HAP-1 (cell line): ENCODE measurements around the gene PROKR1.

ENCODE experiments used
- DNase-seq, 2 experiments: peaks; one replicate each; pipeline ENCODE4 v3.0.0-alpha.2; 2016 to 2020; ENCODE audit warnings: low spot score in 2 of 2
- H3K27me3 ChIP-seq: fragments of 250-450 bp; sonication (Bioruptor Pico); 2 replicates; pipeline ENCODE4 v1.5.1; 2020; ENCODE audit warnings: low read depth, mild to moderate bottlenecking, moderate library complexity
- H3K36me3 ChIP-seq: fragments of 250-450 bp; sonication (Bioruptor Pico); replicated peaks from 2 replicates; pipeline ENCODE4 v1.5.1; 2020; ENCODE audit warnings: mild to moderate bottlenecking
- H3K4me1 ChIP-seq: fragments of 250-450 bp; sonication (Bioruptor Pico); 2 replicates; pipeline ENCODE4 v1.5.1; 2020; ENCODE audit warnings: mild to moderate bottlenecking
- H3K4me3 ChIP-seq: fragments of 250-450 bp; sonication (Bioruptor Pico); 2 replicates; pipeline ENCODE4 v1.5.1; 2020; ENCODE audit warnings: mild to moderate bottlenecking, moderate library complexity
- H3K9me3 ChIP-seq: fragments of 250-450 bp; sonication (Bioruptor Pico); 2 replicates; pipeline ENCODE4 v1.5.1; 2020; ENCODE audit warnings: mild to moderate bottlenecking, moderate library complexity
- in situ Hi-C: fragments of 300-500 bp; cut with MboI; formaldehyde crosslinking; loops from 3 replicates; pipeline ENCODE4 v1.14.3; 2020; ENCODE audit warnings: low sequenced_read_pairs, inconsistent platforms, mixed read lengths

Gene PROKR1

DNA sequence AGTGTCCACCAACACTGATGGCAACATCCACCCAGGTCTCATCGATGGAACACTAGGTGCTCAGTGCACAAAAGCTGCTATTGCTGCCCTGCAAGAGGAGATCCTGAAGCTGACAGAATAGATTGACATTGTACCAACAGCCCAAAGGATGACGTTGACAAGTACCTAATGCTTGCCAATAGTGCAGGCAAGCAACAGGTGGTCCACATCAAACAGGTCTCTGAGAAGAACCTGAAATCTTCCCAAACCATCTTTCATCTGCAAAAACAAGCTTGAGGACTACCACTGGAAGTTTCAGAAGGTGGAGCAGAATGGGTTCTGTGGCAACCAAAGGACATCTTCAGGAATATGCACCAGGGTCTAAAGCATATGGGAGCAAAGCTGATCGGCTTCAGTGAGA is 15.8 kb upstream of the PROKR1 start:
- Histone ChIP-seq H3K4me1 (no peaks in the 10 kb centered on the region), H3K9me3 (no peaks in the 10 kb centered on the region), H3K4me3 (no peak overlapping the region), H3K36me3 (no peaks in the 10 kb centered on the region), H3K27me3 (no peaks in the 10 kb centered on the region)
- no peak for DNase-seq
- in situ Hi-C loops, result no loop called here

- H3K36me3 ChIP-seq, result no peaks in the 10 kb centered on the region
- H3K9me3 ChIP-seq, result no peaks in the 10 kb centered on the region
- no peak overlapping the region for H3K4me3 ChIP-seq
- no peaks in the 10 kb centered on the region for H3K27me3 ChIP-seq
- H3K4me1 ChIP-seq, result no peaks in the 10 kb centered on the region
- no peak for DNase-seq
- in situ Hi-C loops, result no loop called here
These were observed 11.4 kb upstream of the PROKR1 start for GRCh38 chr2:68632021-68632420.

GRCh38 chr2:68637047-68637446 is 6.3 kb upstream of the PROKR1 start:
- Histone ChIP-seq H3K4me3 (no peak overlapping the region), H3K4me1 (no peaks in the 10 kb centered on the region), H3K27me3 (no peaks in the 10 kb centered on the region), H3K9me3 (no peaks in the 10 kb centered on the region), H3K36me3 (no peaks in the 10 kb centered on the region)
- DNase-seq, result no peak
- in situ Hi-C loops, result no loop called here

GRCh38 chr2:68643874-68644485 is 601 bp downstream of the PROKR1 start:
- no peaks in the 10 kb centered on the region for H3K9me3 ChIP-seq
- in situ Hi-C loops, result no loop called here
- DNase-seq, result no peak
- peak overlapping the region; percentile 19 for H3K4me3 ChIP-seq
- peaks cover 22% of the 10 kb centered on the region for H3K27me3 ChIP-seq
- H3K4me1 ChIP-seq, result no peaks in the 10 kb centered on the region
- no peaks in the 10 kb centered on the region for H3K36me3 ChIP-seq

DNA sequence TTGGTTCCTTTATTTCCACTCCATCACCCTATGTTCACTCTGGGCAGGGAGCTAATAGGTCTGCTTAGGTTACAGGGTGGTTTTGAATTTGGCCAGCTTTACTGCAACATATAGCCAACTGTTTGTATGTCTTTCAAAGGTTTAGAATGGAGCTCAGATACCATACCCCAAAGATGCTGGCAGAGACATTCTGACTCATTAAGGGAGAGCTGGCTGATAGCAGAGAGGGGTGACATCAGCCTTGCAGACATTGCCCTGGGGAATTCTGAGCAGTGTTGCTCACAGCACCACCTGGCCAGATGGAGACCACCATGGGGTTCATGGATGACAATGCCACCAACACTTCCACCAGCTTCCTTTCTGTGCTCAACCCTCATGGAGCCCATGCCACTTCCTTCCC is 2.1 kb downstream of the PROKR1 start:
- peaks cover 22% of the 10 kb centered on the region for H3K27me3 ChIP-seq
- no peaks in the 10 kb centered on the region for H3K4me1 ChIP-seq
- no peaks in the 10 kb centered on the region for H3K36me3 ChIP-seq
- in situ Hi-C loops, result no loop called here
- no peak for DNase-seq
- H3K9me3 ChIP-seq, result no peaks in the 10 kb centered on the region
- no peak overlapping the region for H3K4me3 ChIP-seq

DNA sequence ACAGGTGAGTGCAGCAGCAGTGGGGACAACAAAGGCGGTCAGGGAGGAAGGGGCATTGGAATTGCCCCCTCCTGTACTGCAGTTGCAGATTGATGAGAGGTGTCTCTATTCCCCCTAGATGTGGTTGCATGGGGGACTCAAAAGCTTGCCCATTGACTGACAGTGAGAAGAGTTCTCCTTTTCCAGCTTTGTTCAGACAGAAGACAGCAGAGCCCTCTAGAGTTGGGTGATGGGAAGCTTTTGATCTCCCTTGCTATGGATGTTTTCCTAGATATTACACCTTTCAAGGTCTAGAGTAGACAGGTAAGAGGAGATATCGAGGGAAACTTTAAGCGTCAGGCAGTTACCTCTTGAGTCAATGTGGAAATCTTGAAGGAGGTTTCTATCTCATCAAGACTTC is 2.9 kb downstream of the PROKR1 start:
- Histone ChIP-seq H3K36me3 (no peaks in the 10 kb centered on the region), H3K4me3 (no peak overlapping the region), H3K27me3 (peaks cover 22% of the 10 kb centered on the region), H3K4me1 (no peaks in the 10 kb centered on the region), H3K9me3 (no peaks in the 10 kb centered on the region)
- in situ Hi-C loops, result no loop called here
- DNase-seq, result no peak

- H3K4me1 ChIP-seq, result no peaks in the 10 kb centered on the region
- peaks cover 21% of the 10 kb centered on the region for H3K27me3 ChIP-seq
- H3K4me3 ChIP-seq, result no peak overlapping the region
- H3K36me3 ChIP-seq, result no peaks in the 10 kb centered on the region
- in situ Hi-C loops, result no loop called here
- DNase-seq, result no peak
- no peaks in the 10 kb centered on the region for H3K9me3 ChIP-seq
These were observed 7.3 kb downstream of the PROKR1 start for GRCh38 chr2:68650645-68651044.

- Histone ChIP-seq H3K27me3 (peaks cover 19% of the 10 kb centered on the region), H3K4me3 (no peak overlapping the region), H3K36me3 (no peaks in the 10 kb centered on the region), H3K9me3 (no peaks in the 10 kb centered on the region), H3K4me1 (no peaks in the 10 kb centered on the region)
- in situ Hi-C loops, result no loop called here
- no peak for DNase-seq
These were observed 9.7 kb downstream of the PROKR1 start for GRCh38 chr2:68653034-68653433.

GRCh38 chr2:68653538-68653982 is 10.2 kb downstream of the PROKR1 start:
- Histone ChIP-seq H3K4me1 (no peaks in the 10 kb centered on the region), H3K27me3 (peaks cover 19% of the 10 kb centered on the region), H3K4me3 (no peak overlapping the region), H3K9me3 (no peaks in the 10 kb centered on the region), H3K36me3 (no peaks in the 10 kb centered on the region)
- DNase-seq, result no peak
- in situ Hi-C loops, result no loop called here

DNA sequence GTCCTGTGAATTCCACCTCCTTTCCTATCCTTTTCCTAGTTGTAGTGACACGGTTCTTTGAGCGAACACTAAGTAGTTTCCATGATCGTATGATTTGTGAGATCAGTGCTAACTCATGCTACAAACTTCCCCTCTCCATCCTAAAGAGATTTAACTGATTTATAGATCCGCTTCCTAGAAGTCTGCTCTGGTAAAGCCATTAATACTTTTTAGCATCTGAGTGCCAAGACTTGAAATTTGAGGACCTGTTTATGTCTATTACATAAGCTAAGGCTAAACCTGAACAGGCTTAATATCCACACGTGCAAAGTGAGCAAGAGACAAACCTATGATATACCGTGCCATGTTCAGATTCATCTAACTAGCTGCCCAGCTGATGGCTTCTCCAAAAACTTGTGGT is 14.9 kb downstream of the PROKR1 start:
- H3K36me3 ChIP-seq, result no peaks in the 10 kb centered on the region
- no peaks in the 10 kb centered on the region for H3K4me1 ChIP-seq
- no peak for DNase-seq
- H3K27me3 ChIP-seq, result peaks cover 6% of the 10 kb centered on the region
- no peak overlapping the region for H3K4me3 ChIP-seq
- H3K9me3 ChIP-seq, result no peaks in the 10 kb centered on the region
- in situ Hi-C loops, result no loop called here

- Histone ChIP-seq H3K4me3 (no peak overlapping the region), H3K27me3 (peaks cover 2% of the 10 kb centered on the region; the same call in 1 of the 2 replicates)
- in situ Hi-C loops, result no loop called here
These were observed 15.7 kb downstream of the PROKR1 start for GRCh38 chr2:68659081-68659480.

GRCh38 chr2:68660658-68661057 is 17.3 kb downstream of the PROKR1 start:
- Histone ChIP-seq H3K4me3 (no peak overlapping the region), H3K4me1 (no peaks in the 10 kb centered on the region; the same call in 1 of the 2 replicates), H3K9me3 (no peaks in the 10 kb centered on the region), H3K36me3 (no peaks in the 10 kb centered on the region), H3K27me3 (no peaks in the 10 kb centered on the region; the same call in none of the 2 replicates)
- in situ Hi-C loops, result no loop called here
- DNase-seq, result no peak

More at GRCh38 chr2:68659081-68659480, 15.7 kb downstream of the PROKR1 start:
- no peaks in the 10 kb centered on the region for H3K4me1 ChIP-seq
- H3K9me3 ChIP-seq, result no peaks in the 10 kb centered on the region
- no peak for DNase-seq
- no peaks in the 10 kb centered on the region for H3K36me3 ChIP-seq

DNA sequence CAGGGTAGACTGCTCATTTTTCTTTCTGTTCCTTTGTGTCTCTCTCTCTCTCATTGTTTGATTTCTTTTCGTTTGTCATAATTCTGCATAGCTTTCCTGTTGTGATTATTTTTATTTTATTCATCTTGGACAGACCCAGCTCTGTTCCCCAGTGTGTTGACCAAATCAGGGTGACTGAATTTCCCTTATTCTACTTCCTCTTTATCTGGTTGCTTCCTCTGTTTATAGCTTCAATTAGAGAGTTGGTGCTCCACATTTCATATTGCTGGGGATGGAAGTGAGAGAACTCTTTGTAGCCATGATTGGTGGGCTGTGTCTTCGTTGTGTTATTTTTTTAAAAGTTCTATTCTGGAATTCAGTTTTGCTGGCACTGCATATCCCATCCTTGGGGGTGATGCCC is 19.1 kb downstream of the PROKR1 start:
- Histone ChIP-seq H3K4me3 (no peak overlapping the region), H3K36me3 (no peaks in the 10 kb centered on the region), H3K27me3 (no peaks in the 10 kb centered on the region; the same call in none of the 2 replicates), H3K9me3 (no peaks in the 10 kb centered on the region), H3K4me1 (no peaks in the 10 kb centered on the region; the same call in 1 of the 2 replicates)
- DNase-seq, result no peak
- in situ Hi-C loops, result no loop called here

DNA sequence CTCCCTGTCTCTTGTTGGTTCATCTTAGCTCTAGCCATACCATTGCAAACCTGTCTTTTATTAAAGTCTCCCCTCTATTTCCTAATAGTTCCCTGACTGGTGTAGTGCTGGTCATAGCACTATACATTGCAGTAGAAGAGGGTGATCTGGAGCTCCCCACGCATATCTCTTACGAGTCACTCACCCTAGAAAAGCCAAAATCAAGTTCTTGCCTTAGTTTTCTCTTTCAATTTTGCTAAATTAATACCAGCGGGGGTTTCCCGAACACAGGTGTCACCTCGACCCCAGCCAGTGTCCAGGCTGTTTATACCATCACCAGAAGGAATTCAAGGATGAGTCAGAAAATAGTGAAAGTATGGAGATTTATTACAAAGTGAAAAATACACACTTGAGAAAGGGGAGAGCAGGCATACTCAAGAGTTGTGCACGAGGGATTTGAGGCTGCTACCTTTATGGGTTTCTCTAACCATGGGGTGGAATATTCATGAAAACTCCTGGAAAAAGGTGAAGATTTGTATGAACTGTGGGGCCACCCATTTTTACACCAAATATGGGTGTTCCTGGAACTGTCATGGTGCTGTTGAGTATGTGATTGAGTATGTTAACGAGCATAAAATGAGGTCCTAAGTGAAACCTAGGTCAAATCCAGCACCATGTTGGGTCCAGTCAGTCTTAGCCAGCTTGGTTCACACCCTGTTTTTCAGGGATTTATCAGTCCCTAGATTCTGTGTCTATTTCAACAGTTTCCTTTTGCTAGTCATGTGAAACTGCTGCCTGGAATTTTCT is 20.2 kb downstream of the PROKR1 start:
- no peak for DNase-seq
- Histone ChIP-seq H3K4me1 (no peaks in the 10 kb centered on the region; the same call in 1 of the 2 replicates), H3K4me3 (no peak overlapping the region), H3K36me3 (no peaks in the 10 kb centered on the region), H3K27me3 (no peaks in the 10 kb centered on the region; the same call in 1 of the 2 replicates), H3K9me3 (no peaks in the 10 kb centered on the region)
- in situ Hi-C loops, result no loop called here
